HG03558 (cell line): ENCODE results near the gene CSDE1.

ENCODE experiments used
- ATAC-seq: cut with Tn5 transposase; IDR thresholded peaks from one replicate; pipeline ENCODE4 v1.9.1; 2021; ENCODE audit warnings: moderate number of reproducible peaks; ENCODE audit not compliant: unreplicated experiment; ENCODE audit errors: extremely low read depth

CSDE1 gene

DNA sequence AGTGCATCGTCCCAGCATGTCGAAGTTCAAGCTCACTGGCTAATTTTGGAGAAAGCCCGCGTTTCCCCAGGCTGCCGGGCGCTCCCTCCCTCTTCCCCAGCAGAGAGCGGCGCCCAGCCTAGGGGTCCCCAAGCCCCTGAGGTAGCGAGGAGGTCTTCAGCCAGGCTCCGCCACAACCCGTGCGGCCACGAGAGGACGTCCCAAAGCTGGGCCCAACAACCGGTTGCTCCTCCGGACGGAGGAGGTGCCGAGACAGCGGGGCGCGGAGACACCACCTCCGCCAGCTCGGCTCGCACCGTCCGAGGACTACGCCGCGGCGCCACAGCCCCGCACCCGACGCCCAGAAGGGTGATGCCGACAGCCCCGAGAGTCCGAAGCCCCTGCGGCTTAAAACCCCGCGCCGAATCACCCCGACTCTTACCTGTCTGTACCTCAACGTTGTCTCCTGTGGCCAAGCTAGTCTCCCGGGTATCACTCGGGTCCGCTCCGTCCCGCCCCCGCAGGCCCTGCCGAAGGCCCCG, 88.2 kb downstream of the CSDE1 start, which contains the start of gene DENND2C:
Gene DENND2C, minus strand, starts transcription at position 488 of the 521 bp plus-strand sequence. CDS start 44,065 bp downstream, outside the sequence.
- ATAC-seq, result peak; percentile 25

DNA sequence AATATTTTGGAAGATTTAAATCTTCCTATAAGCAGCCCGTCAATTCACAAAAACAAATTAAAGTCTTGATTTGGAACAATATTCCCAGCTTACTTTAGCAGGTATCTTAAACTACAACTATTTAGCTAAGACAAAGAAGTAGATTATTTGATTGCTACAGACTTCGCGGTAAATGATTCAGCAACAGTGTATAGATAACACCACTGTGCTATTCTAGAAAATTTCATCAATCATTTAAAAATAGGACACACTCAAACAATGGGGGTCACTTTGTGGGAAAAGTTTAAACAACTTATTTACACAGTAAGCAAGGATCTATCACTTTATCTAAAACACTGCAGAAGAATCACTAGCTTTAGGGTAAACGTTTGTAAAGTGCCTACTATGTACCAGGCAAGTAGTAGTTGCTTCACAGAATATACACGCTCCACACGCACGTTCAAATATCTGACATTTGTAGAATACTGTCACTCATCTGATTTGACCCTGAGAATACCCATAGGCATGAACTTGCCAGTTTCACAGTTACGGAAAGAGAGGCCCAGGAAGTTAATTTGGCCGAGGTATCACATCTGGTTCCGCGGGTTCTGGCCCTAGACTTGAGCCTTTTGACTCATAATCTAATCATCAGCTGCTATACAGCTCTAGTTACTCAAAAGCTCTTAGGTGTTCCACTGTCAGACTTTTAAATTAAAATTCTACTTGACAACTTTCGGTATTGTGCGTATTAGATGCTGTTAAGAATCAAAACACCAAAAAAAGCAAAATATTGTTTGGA, 88.8 kb downstream of the CSDE1 start:
- no peak for ATAC-seq

DNA sequence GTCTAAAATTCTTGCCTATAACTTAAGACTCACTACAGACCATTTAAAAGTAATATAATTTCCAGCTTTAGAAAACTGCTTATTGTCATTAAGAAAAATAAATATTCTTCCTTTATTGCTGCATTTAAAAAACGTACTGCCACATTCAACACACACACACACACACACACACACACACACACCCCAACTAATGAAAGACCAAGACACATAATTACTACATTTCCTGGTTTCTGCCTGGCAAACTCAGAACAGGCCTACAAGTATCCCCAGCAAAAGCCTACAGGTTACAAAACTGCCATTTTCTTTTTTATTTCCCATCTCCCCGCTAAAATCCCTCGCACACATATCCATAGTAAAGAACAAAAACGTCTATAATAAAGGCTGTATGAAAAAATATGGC, 89.4 kb downstream of the CSDE1 start:
- ATAC-seq, result no peak

DNA sequence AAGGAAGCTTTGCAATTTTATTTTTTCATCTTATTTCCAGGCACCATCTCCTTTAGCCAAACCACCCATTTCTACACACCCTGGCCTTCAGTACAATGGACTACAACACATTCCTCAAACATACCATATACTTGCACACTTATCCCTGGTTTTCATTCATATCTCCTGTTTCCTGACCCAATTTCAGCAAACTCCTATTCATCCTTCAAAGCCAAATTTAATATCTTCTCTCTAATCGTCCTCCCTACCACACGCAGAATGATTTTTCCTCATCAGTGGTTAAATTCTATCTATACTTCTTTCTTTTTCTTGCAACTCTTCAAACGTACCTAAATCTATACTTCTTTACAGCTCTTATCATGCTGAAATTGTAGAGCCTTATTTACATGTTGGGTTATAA, 90.8 kb downstream of the CSDE1 start:
- ATAC-seq, result no peak
